Glomerular endothelial cell (primary cell): ENCODE measurements around the gene WWC1. TPM values are rescaled to one million over a fixed set of nuclear protein-coding genes. Genes with fewer than 3 reads are reported as not detected.
"Not testable (repeated sequence)": the region's sequence is repeated elsewhere in the genome, so short reads cannot be mapped to it uniquely, and the experiment has no call there.

Experiments used
- DNase-seq: peaks from one replicate; pipeline ENCODE4 v3.0.0-alpha.2; 2011; ENCODE audit warnings: low read depth, low spot score; ENCODE audit errors: extremely low read depth
- total RNA-seq: library from RNA; depleted of rRNA; stranded (reverse); fragments of >200 nt; gene quantifications from 2 replicates; pipeline ENCODE4 v1.2.3, GENCODE V29; 2015

WWC1 gene
- total RNA-seq, 1 donor from 2014 or later: 2.9 TPM

- DNase-seq: no peak
These were observed 5.7 kb upstream of the WWC1 start for GRCh38 chr5:168285696-168286095.

GRCh38 chr5:168286386-168286785 lies 5.1 kb upstream of the WWC1 start:
- DNase-seq: no peak

DNA sequence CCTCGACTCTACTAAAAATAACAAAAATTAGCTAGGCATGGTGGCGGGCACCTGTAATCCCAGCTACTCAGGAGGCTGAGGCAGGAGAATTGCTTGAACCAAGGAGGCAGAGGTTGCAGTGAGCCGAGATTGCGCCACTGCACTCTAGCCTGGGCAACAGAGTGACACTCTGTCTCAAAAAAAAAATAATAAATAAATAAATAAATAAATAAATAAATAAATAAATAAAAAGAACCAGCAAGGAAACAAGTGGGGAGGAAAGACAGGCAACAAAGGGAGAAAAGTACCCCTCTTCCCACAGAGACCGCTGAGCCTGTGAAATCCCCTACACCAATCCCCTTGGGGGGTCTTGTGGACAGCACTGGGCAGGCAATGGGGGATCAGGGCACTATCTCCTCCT lies 4.6 kb upstream of the WWC1 start:
- DNase-seq: not testable (repeated sequence)

GRCh38 chr5:168287362-168287761 lies 4.1 kb upstream of the WWC1 start:
- no peak for DNase-seq

GRCh38 chr5:168288349-168289245 lies 2.8 kb upstream of the WWC1 start:
- DNase-seq: no peak

DNA sequence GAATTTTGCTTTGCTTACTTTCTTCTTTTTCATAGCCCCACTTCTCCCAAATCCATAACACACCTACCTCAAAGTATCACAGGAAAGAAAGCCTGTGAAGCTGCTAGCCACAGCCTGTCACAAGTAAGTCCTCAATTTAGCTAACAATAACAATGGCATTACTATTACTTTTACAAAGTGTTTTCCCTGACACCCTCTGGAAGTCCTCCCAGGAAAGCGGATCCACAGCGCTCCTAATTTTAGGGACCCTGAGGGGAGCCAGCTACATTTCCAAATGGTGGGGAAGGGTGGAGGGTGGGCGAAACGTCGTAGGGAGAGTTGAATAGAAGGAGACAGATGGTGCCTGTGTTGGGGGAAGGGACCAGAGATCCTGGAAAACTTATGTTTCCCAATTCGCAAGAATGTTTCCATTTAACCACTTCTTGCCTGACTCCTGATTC lies 523 bp upstream of the WWC1 start:
- DNase-seq: no peak

DNA sequence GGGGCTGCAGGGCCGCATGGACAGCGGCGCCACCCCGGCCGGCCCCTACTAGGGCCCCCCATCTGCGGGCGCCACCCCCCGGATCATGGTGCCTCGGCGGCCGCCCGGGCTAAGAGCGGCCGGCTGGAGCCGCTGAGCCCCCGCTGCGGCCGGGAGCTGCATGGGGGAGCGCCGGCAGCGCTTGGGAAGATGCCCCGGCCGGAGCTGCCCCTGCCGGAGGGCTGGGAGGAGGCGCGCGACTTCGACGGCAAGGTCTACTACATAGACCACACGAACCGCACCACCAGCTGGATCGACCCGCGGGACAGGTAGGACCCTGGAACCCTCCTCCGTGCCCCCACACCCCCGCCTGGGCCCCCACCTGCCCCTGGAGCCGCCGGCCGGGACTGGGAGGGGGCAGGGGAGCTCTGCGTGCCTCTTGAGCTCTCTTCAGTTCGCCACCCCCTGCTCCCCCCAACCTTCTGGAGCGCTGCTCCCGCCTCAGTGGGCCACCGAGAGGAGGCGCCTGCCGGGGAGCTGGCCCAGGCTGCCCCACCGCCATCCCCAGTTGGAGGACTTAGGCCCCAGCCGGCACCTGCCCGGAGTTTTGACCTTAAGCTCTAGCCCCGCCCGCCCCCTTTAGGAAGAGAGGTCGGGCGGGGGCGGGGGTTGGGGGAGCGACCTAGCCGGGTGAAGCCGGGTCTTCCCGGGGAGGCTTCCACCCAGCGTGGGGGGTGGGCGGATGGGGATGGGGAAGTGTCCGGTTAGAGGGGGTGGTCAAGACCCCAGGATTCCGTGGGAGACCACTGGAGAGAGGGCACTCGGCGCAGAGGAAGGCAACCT lies 730 bp downstream of the WWC1 start:
- no peak for DNase-seq

- no peak for DNase-seq
These were observed 1.6 kb downstream of the WWC1 start for GRCh38 chr5:168292786-168293696.

DNA sequence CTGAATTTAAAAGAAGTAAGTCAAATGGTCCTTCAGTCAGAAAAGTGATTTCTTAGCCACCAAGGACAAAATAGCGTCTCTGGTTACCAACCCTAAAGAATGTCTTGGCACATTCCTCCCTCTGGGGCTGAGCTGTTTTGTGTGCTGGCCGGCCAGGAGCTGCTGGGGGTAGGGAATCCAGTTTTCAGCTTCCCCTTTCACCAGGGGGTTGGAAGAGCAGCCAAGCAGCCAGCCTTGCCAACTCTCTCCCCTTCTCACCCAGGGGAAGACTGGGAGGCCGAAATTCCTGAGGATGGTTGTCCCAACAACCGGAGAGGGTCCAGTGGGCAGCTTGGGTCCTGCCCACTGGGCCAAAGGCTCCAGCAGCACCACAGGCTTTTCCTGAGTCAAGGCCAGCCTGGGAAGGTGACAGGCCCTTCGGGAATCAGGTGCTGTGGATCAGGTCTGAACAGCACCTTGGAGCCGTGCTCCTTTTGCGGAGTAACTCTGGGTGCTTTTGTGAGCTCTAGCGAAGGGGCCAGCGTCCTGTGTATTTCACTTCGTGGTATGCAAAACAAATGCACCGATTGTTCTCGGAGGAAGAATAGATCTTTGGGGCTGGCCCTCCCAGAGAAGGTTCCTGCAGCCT lies 4.2 kb downstream of the WWC1 start:
- no peak for DNase-seq

- DNase-seq: no peak
These were observed 5.2 kb downstream of the WWC1 start for GRCh38 chr5:168296682-168297081.

DNA sequence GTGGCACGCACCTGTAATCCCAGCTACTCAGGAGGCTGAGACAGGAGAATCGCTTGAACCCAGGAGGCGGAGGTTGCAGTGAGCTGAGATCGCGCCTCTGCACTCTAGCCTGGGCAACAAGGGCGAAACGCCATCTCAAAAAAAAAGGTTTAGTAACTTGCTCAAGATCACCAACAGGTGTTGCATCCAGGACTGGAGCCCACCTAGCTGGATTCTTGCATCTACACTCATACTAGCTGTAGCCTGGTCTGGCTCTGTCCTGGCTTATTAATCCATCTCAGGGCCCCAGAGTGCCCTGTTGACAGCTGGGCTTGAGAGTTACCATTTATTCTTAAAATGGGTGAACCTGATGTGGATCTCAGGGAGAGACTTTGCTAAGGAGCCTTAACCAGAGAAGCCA lies 7.5 kb downstream of the WWC1 start:
- no peak for DNase-seq

- DNase-seq: no peak
These were observed 7.9 kb downstream of the WWC1 start for GRCh38 chr5:168299372-168299771.

DNA sequence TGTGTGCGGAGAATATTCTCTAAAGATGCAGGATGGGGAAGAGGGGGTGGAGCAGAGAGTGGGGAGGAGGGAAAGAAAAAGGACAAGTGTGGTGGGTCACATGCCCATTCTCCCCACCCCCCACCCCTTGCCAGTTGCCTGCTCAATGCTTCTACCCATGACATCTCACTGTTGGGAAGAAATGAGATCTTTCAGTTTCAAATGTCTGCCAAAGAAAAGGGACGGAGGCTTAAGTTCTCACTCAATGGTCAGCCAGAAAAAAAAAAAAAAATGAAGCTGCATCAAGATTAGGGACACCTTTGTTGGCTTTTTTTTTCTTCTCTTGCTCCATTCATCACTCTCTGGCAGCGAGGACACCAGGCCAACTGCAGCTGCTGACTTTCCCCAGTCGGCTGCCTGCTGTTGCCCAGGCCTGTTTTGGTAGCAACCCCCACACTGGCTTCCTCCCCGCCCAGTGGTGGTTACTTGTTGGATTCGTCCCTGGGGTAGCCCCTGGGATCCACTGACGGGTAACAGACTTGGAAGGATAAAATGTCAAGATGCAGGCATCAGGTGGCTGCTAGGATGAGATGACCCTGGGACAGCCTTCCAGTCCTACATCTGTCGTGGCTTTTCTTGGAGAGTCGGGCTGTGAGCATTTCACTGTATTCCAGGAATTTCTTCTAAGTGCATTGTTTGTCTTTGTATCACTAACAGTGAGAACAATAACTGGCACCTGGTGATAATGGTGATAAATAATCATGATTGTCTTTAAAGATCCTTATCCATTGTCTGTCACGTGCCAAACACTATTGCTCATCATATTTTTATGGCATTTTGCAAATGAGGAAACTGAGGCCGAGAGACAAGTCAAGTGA lies 9.1 kb downstream of the WWC1 start:
- no peak for DNase-seq

DNA sequence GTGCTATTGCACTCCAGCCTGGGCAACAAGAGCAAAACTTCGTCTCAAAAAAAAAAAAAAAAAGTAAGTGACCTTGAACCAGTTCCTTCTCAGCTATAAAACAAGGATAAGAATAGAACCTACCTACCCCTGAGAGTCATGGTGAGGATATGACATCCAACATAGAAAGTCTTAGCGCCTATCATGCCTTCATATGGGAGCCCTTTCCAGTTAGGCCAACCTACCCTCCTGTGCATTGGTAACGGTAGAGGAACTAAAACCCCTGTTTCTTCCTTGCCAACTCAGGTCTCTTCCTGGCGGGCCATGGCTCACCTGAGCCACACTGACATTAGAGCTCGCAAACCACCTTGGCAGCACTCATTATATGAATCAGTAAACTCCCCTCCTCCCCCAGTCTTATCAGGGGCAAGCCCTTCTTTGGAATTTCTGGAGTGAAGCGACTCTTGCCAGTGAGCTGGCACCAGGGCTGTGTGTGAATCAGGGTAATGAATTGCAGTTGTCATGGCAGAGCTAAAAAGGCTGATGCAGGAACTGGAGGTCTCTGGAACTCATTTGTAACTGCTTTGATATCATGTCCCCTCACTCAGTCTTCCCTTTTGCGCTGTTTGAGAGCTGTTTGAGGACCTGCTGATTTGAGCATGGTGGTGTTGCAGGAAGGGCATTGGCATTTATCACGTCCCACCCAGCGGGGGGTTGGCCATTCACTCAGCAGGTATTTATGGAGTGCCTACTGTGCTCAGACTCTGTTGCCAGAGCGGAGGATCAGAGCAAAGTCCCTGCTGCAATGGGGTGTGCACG lies 10.3 kb downstream of the WWC1 start:
- DNase-seq: no peak

- DNase-seq: no peak
These were observed 11.3 kb downstream of the WWC1 start for GRCh38 chr5:168302785-168303184.

- DNase-seq: no peak
These were observed 12.1 kb downstream of the WWC1 start for GRCh38 chr5:168303393-168304025.

GRCh38 chr5:168304349-168304748 lies 12.9 kb downstream of the WWC1 start:
- no peak for DNase-seq

DNA sequence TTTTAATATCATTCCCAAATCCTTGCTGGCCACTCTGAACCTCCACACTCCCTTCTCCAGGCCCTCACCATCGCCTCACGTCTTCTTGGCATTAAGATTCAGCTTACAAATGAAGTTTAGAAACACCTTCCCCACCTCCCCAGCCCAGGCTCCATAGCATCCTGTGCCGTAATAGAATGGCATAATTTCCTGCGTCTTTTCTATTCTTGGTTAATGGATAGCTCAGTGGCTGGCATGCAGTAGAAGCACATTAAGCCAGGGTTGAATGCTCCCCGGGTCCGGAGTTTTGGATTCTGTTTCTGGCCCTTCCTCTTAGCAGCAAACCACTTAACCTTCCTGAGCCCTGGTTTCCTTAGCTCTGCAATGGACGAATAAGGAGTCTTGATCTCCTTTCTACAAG lies 13.8 kb downstream of the WWC1 start:
- no peak for DNase-seq
